Endothelial cell of umbilical vein (primary cell): Measurements from ENCODE around the gene TEAD2. TPM values are rescaled to one million over a fixed set of nuclear protein-coding genes. Genes with fewer than 3 reads are reported as not detected.
"Not testable (repeated sequence)": the region's sequence is repeated elsewhere in the genome, so short reads cannot be mapped to it uniquely, and the experiment has no call there.

Experiments
- BruUV-seq: library from RNA; stranded (reverse); fragments of 400-500 nt; replicated peaks from 2 replicates; lab custom pipeline; 2021; lab: Mats Ljungman, UMichigan
- CTCF ChIA-PET: fragments of 300-600, 350-600 bp; sonication (Branson Sonifier 250); formaldehyde crosslinking; loops from one replicate; lab custom pipeline; 2021; ENCODE audit warnings: antibody characterized with exemption, inconsistent platforms; lab: Charles Lee
- POLR2A ChIA-PET: fragments of 300-600, 350-600 bp; sonication (Branson Sonifier 250); formaldehyde crosslinking; loops from one replicate; lab custom pipeline; 2021; ENCODE audit warnings: antibody characterized with exemption, inconsistent platforms; lab: Charles Lee
- DNase-seq: peaks from one replicate; pipeline ENCODE4 v3.0.0-alpha.2; 2011; ENCODE audit warnings: low read depth, low spot score
- FAIRE-seq: peaks from 2 replicates; lab custom pipeline; 2011; peaks lifted over from hg19 to GRCh38; lab: Jason Lieb, UNC
- H2AFZ ChIP-seq: 2 replicates; pipeline ENCODE4 v1.6.0; 2012; ENCODE audit warnings: low read depth, low read length, control low read depth, inconsistent platforms
- H3K27ac ChIP-seq: 2 replicates; pipeline ENCODE4 v1.5.1; 2011; ENCODE audit warnings: low read depth, mild to moderate bottlenecking, control low read depth, low read length, moderate library complexity; ENCODE audit not compliant: insufficient read depth
- H3K27me3 ChIP-seq, 2 experiments: 2 replicates each; pipeline versions ENCODE4 v1.6.0 to v1.6.1; 2011; ENCODE audit warnings: low read length in 2 of 2, mixed read lengths in 1 of 2; ENCODE audit not compliant: control insufficient read depth in 2 of 2, insufficient read depth in 2 of 2
- H3K36me3 ChIP-seq, 2 experiments: 2 replicates in 1 of 2; 3 replicates in 1 of 2; pipeline ENCODE4 v1.5.1; 2011; ENCODE audit warnings: low read length in 2 of 2, mild to moderate bottlenecking in 1 of 2, moderate library complexity in 1 of 2; ENCODE audit not compliant: control insufficient read depth in 2 of 2, insufficient read depth in 2 of 2; ENCODE audit errors: extremely low read depth in 1 of 2
- H3K4me1 ChIP-seq: 3 replicates; pipeline ENCODE4 v1.5.1; 2011; ENCODE audit warnings: mild to moderate bottlenecking, low read length; ENCODE audit not compliant: control insufficient read depth, insufficient read depth; ENCODE audit errors: extremely low read depth
- H3K4me2 ChIP-seq: 2 replicates; pipeline ENCODE4 v1.6.1; 2011; ENCODE audit warnings: low read length, control low read depth, mixed read lengths; ENCODE audit not compliant: insufficient read depth
- H3K4me3 ChIP-seq, 3 experiments: fragments of 200-600 bp in 1 of 3; sonication (generic), shearing (Covaris generic) in 1 of 3; replicated peaks in 1 of 3; 2 replicates each; pipeline ENCODE4 v1.5.1; 2011 to 2016; ENCODE audit warnings: control low read depth in 3 of 3, low read length in 3 of 3, mild to moderate bottlenecking in 2 of 3, inconsistent platforms in 1 of 3, low read depth in 1 of 3, moderate library complexity in 1 of 3; ENCODE audit not compliant: insufficient read depth in 1 of 3
- H3K79me2 ChIP-seq: 2 replicates; pipeline ENCODE4 v1.6.0; 2012; ENCODE audit warnings: low read length, inconsistent platforms; ENCODE audit not compliant: control insufficient read depth, insufficient read depth
- H3K9ac ChIP-seq: replicated peaks from 2 replicates; pipeline ENCODE3; 2011; ENCODE audit warnings: low read length, control low read depth; ENCODE audit not compliant: insufficient read depth; ENCODE audit errors: extremely low read depth
- H3K9me1 ChIP-seq: replicated peaks from 3 replicates; pipeline ENCODE4 v1.6.0; 2011; ENCODE audit warnings: mild to moderate bottlenecking, low read length; ENCODE audit not compliant: control insufficient read depth, insufficient read depth; ENCODE audit errors: extremely low read depth
- H3K9me3 ChIP-seq: replicated peaks from 2 replicates; pipeline ENCODE4 v1.5.1; 2012; ENCODE audit warnings: low read length, inconsistent platforms; ENCODE audit not compliant: control insufficient read depth, insufficient read depth
- H4K20me1 ChIP-seq: replicated peaks from 2 replicates; pipeline ENCODE3; 2011; ENCODE audit warnings: mild to moderate bottlenecking, low read length; ENCODE audit not compliant: control insufficient read depth, insufficient read depth; ENCODE audit errors: extremely low read depth
- EZH2 ChIP-seq: IDR thresholded peaks from 2 replicates; pipeline ENCODE4 v1.6.1; 2012; ENCODE audit warnings: borderline replicate concordance, low read depth, mild to moderate bottlenecking, moderate library complexity, low read length, inconsistent platforms; ENCODE audit not compliant: severe bottlenecking
- FOS ChIP-seq: IDR thresholded peaks from 2 replicates; pipeline ENCODE4 v1.6.1; 2011; ENCODE audit warnings: mild to moderate bottlenecking, low read length, moderate library complexity, borderline replicate concordance; ENCODE audit not compliant: insufficient read depth
- GATA2 ChIP-seq: IDR thresholded peaks from 2 replicates; pipeline ENCODE4 v1.7.0; 2011; ENCODE audit warnings: low read depth, mild to moderate bottlenecking, moderate library complexity, mixed read lengths, low read length; ENCODE audit not compliant: insufficient read length, insufficient read depth
- JUN ChIP-seq: IDR thresholded peaks from 2 replicates; pipeline ENCODE4 v1.6.1; 2011; ENCODE audit warnings: borderline replicate concordance, low read depth; ENCODE audit not compliant: insufficient read length, insufficient read depth
- MYC ChIP-seq: IDR thresholded peaks from one replicate; pipeline ENCODE4 v1.6.1; 2011; ENCODE audit warnings: mild to moderate bottlenecking, low read depth, low read length
- POLR2A ChIP-seq: IDR thresholded peaks from 2 replicates; pipeline ENCODE4 v1.6.1; 2012; ENCODE audit warnings: low read depth, mild to moderate bottlenecking, control low read depth, low read length
- POLR2AphosphoS5 ChIP-seq: IDR thresholded peaks from 2 replicates; pipeline ENCODE4 v1.6.1; 2012; ENCODE audit warnings: low read depth, mild to moderate bottlenecking, control low read depth, low read length, moderate library complexity; ENCODE audit not compliant: insufficient read depth
- dilution Hi-C: fragments of 300-500 bp; cut with MboI; formaldehyde crosslinking; loops from one replicate; pipeline ENCODE4 v1.15.0; 2019; ENCODE audit warnings: low sequenced_read_pairs; ENCODE audit not compliant: extremely low pct_ligation_motif_present
- intact Hi-C: fragments of 100-400 bp; cut with micrococcal nuclease; formaldehyde crosslinking; loops from one replicate; pipeline ENCODE4 v1.10.0; 2022
- polyA plus RNA-seq, 4 experiments: library from polyadenylated mRNA; depleted of rRNA in 3 of 4; stranded (reverse) in 3 of 4; unstranded in 1 of 4; fragments of >200 nt; gene quantifications; 2 replicates each; pipeline versions ENCODE4 v1.2.1 to v1.2.3, GENCODE V29; 2011 to 2012; ENCODE audit warnings: missing spikeins in 1 of 4
- total RNA-seq: library from RNA; stranded (reverse); gene quantifications from 2 replicates; pipeline ENCODE4 v1.2.3, GENCODE V29; 2021
- TF ChIP-seq, protein P1 (sequence below): IDR thresholded peaks from 2 replicates; pipeline ENCODE4 v1.6.1; 2011; ENCODE audit not compliant: insufficient read depth, insufficient read length

Gene TEAD2
- total and polyA plus RNA-seq, 2 donors (not counting 3 experiments of a cell fraction or from before 2014, with no cell fraction given), result 60.9 to 89.4 TPM

DNA sequence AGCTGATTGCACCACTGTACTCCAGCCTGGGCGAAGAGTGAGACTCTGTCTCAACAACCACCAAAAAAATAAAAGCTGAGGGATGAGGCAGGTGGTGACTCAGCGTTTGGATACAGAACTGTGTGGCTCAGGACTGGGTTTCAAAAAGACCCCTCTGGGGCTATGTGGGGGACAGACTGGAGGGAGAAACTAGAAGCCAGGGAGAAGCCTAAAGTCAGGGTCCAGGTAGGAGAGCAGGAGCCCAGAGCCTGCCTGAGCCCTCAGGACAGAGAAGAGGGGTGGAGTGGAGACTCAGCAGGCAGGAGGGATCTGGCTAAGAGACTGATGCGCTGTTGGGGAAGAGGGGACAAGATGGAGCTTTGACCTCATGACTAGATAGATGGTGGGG lies 28.8 kb downstream of the TEAD2 start:
- H3K9me3 ChIP-seq, result no peaks in the 10 kb centered on the region
- no peaks in the 10 kb centered on the region for H3K27me3 ChIP-seq
- H3K4me2 ChIP-seq, result no peak overlapping the region
- CTCF ChIA-PET, result no interaction called here
- TF ChIP-seq, protein P1, sequence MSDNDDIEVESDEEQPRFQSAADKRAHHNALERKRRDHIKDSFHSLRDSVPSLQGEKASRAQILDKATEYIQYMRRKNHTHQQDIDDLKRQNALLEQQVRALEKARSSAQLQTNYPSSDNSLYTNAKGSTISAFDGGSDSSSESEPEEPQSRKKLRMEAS, result no peak
- no peak for TF ChIP-seq GATA2
- TF ChIP-seq MYC, result no peak
- no peak for TF ChIP-seq POLR2AphosphoS5
- no peak for TF ChIP-seq JUN
- no peak for TF ChIP-seq EZH2
- no peak for TF ChIP-seq FOS
- TF ChIP-seq POLR2A, result no peak
- H3K9me1 ChIP-seq, result no peaks in the 10 kb centered on the region
- dilution Hi-C loops, result no loop called here
- H3K27ac ChIP-seq, result no peak overlapping the region
- H3K36me3 ChIP-seq, result no peaks in the 10 kb centered on the region
- no peak for FAIRE-seq
- intact Hi-C loops, result no loop called here
- H3K4me3 ChIP-seq, result no peak overlapping the region
- H3K4me1 ChIP-seq, result peaks cover 5% of the 10 kb centered on the region
- H3K9ac ChIP-seq, result no peak overlapping the region
- no peak overlapping the region for H2AFZ ChIP-seq
- H3K79me2 ChIP-seq, result no peaks in the 10 kb centered on the region
- POLR2A ChIA-PET, result no interaction called here
- no peaks in the 10 kb centered on the region for H4K20me1 ChIP-seq
- no TSS peak for BruUV-seq
- DNase-seq, result no peak

DNA sequence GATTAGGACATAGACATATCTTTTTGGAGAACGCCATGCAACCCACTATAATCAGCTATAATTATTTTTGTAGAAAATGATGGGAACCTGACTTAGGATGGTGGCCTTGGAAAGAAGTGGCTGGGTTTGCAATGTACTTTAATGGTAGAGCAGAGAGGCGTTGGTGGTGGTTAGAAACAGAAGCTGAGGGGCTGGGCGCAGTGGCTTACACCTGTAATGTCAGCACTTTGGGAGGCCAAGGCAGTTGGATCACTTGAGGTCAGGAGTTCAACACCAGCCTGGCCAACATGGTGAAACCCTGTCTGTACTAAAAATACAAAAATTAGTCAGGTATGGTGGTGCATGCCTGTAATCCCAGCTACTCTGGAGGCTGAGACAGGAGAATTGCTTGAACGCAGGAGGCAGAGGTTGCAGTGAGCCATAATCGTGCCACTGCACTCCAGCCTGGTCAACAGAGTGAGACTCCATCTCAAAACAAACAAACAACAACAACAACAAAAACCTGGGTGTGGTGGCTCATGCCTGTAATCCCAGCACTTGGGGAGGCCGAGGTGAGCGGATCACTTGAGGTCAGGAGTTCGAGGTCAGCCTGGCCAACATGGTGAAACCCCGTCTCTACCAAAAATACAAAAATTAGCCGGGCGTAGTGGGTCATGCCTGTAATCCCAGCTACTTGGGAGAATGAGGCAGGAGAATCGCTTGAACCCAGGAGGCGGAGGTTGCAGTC lies 29.4 kb downstream of the TEAD2 start:
- H2AFZ ChIP-seq, H3K9me3 ChIP-seq, H3K4me2 ChIP-seq, CTCF ChIA-PET, BruUV-seq, H4K20me1 ChIP-seq, H3K4me1 ChIP-seq, H3K27ac ChIP-seq, POLR2A ChIA-PET, H3K79me2 ChIP-seq, intact Hi-C loops, FAIRE-seq, dilution Hi-C loops, H3K9ac ChIP-seq, H3K4me3 ChIP-seq, H3K9me1 ChIP-seq, H3K27me3 ChIP-seq, H3K36me3 ChIP-seq, DNase-seq: not testable (repeated sequence)
